NK-92 (cell line): Measurements from ENCODE around the gene IGSF3.
"Not testable (repeated sequence)": the region's sequence is repeated elsewhere in the genome, so short reads cannot be mapped to it uniquely, and the experiment has no call there.

ENCODE experiments used
- DNase-seq: peaks from one replicate; lab custom pipeline; 2025; ENCODE audit not compliant: unreplicated experiment; lab: John Stamatoyannopoulos, UW

IGSF3 gene

GRCh38 chr1:116664366-116664977 lies 3.1 kb downstream of the IGSF3 start:
- DNase-seq, result no peak

- DNase-seq, result no peak
Observed at GRCh38 chr1:116663821-116664220, 3.7 kb downstream of the IGSF3 start.

GRCh38 chr1:116661633-116662032 lies 5.9 kb downstream of the IGSF3 start:
- no peak for DNase-seq

DNA sequence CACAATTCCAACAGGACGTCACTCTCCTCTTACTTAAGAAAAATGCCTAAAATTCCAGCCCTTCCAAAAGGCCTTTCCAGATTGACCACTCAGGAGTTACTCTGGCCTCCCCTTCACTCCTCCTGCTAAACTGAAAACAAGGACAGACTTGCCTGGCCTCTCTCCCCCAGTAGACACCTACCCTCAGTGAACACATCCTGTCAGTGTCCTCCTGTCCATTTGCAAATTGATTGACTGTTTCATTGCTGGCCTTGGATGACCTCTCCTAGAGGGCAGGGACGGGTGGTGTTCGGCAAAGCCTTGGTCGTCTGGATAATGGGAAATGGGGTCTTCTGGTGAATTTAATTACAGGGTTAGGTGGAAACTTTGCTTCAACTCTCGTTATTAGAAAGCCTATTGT lies 8.9 kb downstream of the IGSF3 start:
- DNase-seq, result not testable (repeated sequence)

- not testable (repeated sequence) for DNase-seq
Observed at GRCh38 chr1:116657836-116658235, 9.7 kb downstream of the IGSF3 start.

GRCh38 chr1:116654351-116654750 lies 13.2 kb downstream of the IGSF3 start:
- DNase-seq, result no peak

DNA sequence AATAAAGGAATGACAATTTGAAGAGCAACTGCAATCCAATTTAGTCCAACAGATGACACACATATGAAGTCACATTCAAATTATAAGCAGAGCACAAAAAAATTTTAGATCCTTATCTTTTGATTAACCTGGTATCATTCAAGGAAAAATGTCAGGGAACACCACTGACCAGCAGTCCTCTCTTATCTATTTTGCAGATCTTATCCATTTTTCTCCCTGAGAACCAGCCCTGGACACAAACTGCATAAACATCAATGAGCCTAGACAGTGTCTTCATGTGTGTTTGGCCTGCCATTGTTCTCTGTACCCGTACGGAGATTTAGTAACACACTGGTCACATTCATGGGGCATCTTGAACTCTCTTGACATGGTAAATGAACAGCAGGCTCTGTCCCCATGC lies 14.9 kb downstream of the IGSF3 start:
- DNase-seq, result not testable (repeated sequence)

GRCh38 chr1:116650781-116651180 lies 16.8 kb downstream of the IGSF3 start:
- DNase-seq, result not testable (repeated sequence)

DNA sequence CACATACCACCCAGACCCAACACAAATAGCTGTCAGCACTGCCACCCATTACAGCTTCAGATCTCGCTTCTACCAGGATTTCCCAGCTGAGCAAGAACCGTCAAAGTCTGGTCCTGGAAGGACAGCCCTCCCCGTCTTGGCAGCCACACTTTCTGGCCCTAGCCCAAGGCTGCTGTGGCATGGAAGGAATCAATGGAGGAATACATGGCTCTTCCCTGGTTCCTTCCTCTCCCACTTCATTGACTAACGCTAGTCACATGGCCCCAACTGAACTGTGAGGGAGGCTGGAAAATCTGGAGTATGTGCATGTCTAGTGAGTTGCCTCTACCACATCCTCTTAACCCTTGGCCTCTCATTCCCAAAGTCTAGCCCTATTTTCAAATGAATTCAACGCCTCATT lies 18.5 kb downstream of the IGSF3 start:
- not testable (repeated sequence) for DNase-seq

- not testable (repeated sequence) for DNase-seq
Observed at GRCh38 chr1:116648325-116648724, 19.2 kb downstream of the IGSF3 start.

GRCh38 chr1:116647186-116647585 lies 20.3 kb downstream of the IGSF3 start:
- not testable (repeated sequence) for DNase-seq

- DNase-seq, result not testable (repeated sequence)
Observed at GRCh38 chr1:116646673-116647170, 20.8 kb downstream of the IGSF3 start.

GRCh38 chr1:116645802-116646672 lies 21.5 kb downstream of the IGSF3 start:
- DNase-seq, result not testable (repeated sequence)

GRCh38 chr1:116644993-116645392 lies 22.5 kb downstream of the IGSF3 start:
- not testable (repeated sequence) for DNase-seq

GRCh38 chr1:116644096-116644495 lies 23.4 kb downstream of the IGSF3 start:
- not testable (repeated sequence) for DNase-seq

- not testable (repeated sequence) for DNase-seq
Observed at GRCh38 chr1:116643281-116643751, 24.2 kb downstream of the IGSF3 start.

GRCh38 chr1:116642311-116643280 lies 24.9 kb downstream of the IGSF3 start:
- DNase-seq, result not testable (repeated sequence)

DNA sequence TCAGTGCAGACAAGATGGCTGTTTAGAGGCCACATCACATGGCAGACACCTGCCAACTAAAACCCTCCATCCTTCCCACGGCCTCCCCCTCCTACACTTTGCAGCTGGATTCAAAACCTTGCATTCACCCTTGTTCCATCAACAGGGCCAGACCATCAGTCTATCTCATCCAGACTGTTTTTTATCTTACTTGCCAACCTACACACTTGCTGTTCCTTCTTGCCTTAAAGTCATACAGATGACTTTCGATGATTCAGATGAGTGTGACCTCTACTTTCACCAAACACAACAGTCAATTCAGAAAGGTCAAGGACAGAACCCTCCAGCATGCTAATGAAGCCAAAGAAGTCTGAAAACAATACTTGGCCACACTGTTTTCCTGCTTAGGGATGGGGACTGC lies 29.9 kb downstream of the IGSF3 start:
- not testable (repeated sequence) for DNase-seq

GRCh38 chr1:116636584-116636983 lies 30.9 kb downstream of the IGSF3 start:
- DNase-seq, result not testable (repeated sequence)

GRCh38 chr1:116634386-116634785 lies 33.1 kb downstream of the IGSF3 start:
- DNase-seq, result not testable (repeated sequence)
